Activated CD4-positive, alpha-beta T cell treated with anti-CD3 and anti-CD28 coated beads, Interleukin-2, amount 50 U/mL, for 16 hours (primary cell): ENCODE data around the gene PNKP.

Experiments
- DNase-seq: peaks from one replicate; pipeline ENCODE4 v3.0.0-alpha.2; 2020

PNKP gene

GRCh38 chr19:49812997-49813861 lies 54.1 kb downstream of the PNKP start, which contains the start of gene FUZ:
Gene FUZ, minus strand, starts transcription at chr19:49813292. Its CDS starts 186 bp downstream, at chr19:49813106.
- peak; percentile 97 for DNase-seq

GRCh38 chr19:49812452-49812996 lies 54.9 kb downstream of the PNKP start:
- DNase-seq, result no peak

GRCh38 chr19:49811328-49811727 lies 56.0 kb downstream of the PNKP start:
- DNase-seq, result no peak
